ENCODE measurements around the gene TMEM132C. TPM values are rescaled to one million over a fixed set of nuclear protein-coding genes. Genes with fewer than 3 reads are reported as not detected.

Gene TMEM132C
- polyA plus RNA-seq, 1 experiment, result not detected

DNA sequence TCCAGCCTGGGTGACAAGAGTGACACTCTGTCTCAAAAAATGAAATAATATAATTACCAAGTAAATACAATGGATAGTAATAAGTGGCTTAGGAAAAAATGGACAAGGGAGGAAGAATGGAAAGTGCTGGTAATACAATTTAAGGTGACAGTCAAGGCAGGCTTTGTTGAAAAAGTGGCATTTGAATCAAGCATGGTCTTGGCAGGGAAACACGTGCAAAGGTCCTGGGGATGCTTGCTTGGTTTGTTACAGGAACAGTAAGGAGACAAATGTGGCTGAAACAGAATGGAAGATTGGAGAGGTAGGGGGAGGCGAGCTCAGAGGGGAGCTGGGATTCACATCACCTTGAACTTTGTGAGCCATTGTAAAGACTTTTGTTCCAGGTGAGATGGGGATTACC is 153.2 kb downstream of the TMEM132C start:
- no peak for DNase-seq (ENCODE audit: low read depth, low spot score)

DNA sequence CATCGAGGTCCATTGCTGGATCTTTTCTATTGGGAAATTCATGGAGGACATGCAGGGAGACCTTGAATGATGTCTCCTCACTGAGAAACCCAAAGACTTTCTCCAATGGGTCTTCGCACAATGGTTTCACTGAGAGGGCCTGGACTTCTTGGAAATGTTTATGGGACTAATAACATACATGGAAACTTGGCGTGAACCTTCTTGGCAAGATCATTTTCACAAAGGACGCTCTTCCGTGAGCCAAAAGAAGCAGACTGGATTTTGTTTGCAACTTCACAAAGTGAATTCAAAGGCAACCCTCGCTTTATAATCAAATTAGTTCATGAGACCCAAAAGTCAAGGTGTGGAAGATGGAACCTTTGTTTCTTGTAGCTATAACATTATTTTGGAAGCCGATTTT is 154.4 kb downstream of the TMEM132C start:
- TF ChIP-seq, protein P1, sequence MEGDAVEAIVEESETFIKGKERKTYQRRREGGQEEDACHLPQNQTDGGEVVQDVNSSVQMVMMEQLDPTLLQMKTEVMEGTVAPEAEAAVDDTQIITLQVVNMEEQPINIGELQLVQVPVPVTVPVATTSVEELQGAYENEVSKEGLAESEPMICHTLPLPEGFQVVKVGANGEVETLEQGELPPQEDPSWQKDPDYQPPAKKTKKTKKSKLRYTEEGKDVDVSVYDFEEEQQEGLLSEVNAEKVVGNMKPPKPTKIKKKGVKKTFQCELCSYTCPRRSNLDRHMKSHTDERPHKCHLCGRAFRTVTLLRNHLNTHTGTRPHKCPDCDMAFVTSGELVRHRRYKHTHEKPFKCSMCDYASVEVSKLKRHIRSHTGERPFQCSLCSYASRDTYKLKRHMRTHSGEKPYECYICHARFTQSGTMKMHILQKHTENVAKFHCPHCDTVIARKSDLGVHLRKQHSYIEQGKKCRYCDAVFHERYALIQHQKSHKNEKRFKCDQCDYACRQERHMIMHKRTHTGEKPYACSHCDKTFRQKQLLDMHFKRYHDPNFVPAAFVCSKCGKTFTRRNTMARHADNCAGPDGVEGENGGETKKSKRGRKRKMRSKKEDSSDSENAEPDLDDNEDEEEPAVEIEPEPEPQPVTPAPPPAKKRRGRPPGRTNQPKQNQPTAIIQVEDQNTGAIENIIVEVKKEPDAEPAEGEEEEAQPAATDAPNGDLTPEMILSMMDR (IDR thresholded peaks at IDR 0.05; ENCODE audit: low read depth, low read length), result no peak
- POLR2A ChIA-PET, result no interaction called here
- Histone ChIP-seq H3K4me3 (ENCODE audit: low read depth, low read length) (no peak overlapping the region), H3K27ac (ENCODE audit: low read depth, low read length) (no peak overlapping the region), H3K27me3 (ENCODE audit: control insufficient read depth, insufficient read depth, low read length) (no peaks in the 10 kb centered on the region), H3K9me3 (ENCODE audit: control insufficient read depth, insufficient read depth, low read length) (peaks cover 38% of the 10 kb centered on the region)
- CTCF ChIA-PET, result no interaction called here
- DNase-seq (ENCODE audit: low read depth, low spot score), result no peak

More for the DNA sequence above, 153.2 kb downstream of the TMEM132C start:
- Histone ChIP-seq H3K9me3 (ENCODE audit: control insufficient read depth, insufficient read depth, low read length) (peaks cover 35% of the 10 kb centered on the region), H3K27ac (ENCODE audit: low read depth, low read length) (no peak overlapping the region), H3K4me3 (ENCODE audit: low read depth, low read length) (no peak overlapping the region), H3K27me3 (ENCODE audit: control insufficient read depth, insufficient read depth, low read length) (no peaks in the 10 kb centered on the region)
- ChIA-PET CTCF (no interaction called here), POLR2A (no interaction called here)
- TF ChIP-seq, protein P1 (IDR thresholded peaks at IDR 0.05; ENCODE audit: low read depth, low read length), result no peak

DNA sequence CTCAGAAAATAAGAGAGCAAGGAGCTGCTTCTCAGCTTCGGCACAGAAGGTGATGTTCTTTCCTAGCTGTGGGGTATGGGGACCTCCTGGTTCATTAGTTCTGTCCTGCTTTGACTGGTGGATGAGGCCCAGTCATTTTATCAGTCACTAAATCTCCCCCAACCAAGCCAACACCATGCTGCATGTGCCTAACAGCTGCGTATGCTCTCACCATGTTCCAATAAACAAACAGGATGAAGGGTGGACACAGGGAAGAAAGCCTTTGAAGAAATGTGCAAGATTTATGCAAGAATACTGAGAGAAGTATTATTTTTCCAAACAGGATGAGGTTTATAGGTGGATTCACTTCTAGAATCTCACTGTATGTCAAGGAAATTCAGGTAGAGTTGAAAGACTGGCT is 156.2 kb downstream of the TMEM132C start:
- DNase-seq (ENCODE audit: low read depth, low spot score), result no peak
- no peak overlapping the region for H3K27ac ChIP-seq (ENCODE audit: low read depth, low read length)
- TF ChIP-seq, protein P1 (IDR thresholded peaks at IDR 0.05; ENCODE audit: low read depth, low read length), result no peak
- H3K27me3 ChIP-seq (ENCODE audit: control insufficient read depth, insufficient read depth, low read length), result no peaks in the 10 kb centered on the region
- peaks cover 44% of the 10 kb centered on the region for H3K9me3 ChIP-seq (ENCODE audit: control insufficient read depth, insufficient read depth, low read length)
- no peak overlapping the region for H3K4me3 ChIP-seq (ENCODE audit: low read depth, low read length)
- CTCF ChIA-PET, result no interaction called here
- POLR2A ChIA-PET, result no interaction called here

DNA sequence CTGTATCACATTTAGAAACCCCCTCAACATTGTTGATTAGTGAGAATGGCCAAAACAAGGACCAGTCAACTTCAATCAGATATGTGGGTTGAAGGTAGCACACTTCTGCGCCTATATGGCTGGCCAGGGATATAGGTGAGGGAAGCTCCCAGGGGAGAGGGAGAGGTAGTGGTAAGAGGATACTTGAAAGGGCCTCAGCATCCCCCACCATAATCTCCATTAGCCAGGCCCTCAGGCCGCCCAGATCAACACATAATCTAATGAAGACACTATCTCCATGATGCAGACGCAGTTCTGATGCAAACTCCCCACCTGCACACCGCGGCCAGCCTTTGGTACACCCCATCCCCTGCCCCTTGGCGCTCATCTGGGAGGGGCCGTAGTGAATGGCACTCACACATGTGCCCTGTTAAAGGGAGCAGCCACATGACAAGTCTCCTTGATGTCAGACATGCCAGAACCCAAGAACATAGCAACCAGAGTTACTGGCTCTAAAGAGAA is 158.0 kb downstream of the TMEM132C start:
- ChIA-PET CTCF (no interaction called here), POLR2A (no interaction called here)
- H3K4me3 ChIP-seq (ENCODE audit: low read depth, low read length), result no peak overlapping the region
- no peaks in the 10 kb centered on the region for H3K27me3 ChIP-seq (ENCODE audit: control insufficient read depth, insufficient read depth, low read length)
- H3K9me3 ChIP-seq (ENCODE audit: control insufficient read depth, insufficient read depth, low read length), result peaks cover 44% of the 10 kb centered on the region
- TF ChIP-seq, protein P1 (IDR thresholded peaks at IDR 0.05; ENCODE audit: low read depth, low read length), result no peak
- DNase-seq (ENCODE audit: low read depth, low spot score), result no peak
- no peak overlapping the region for H3K27ac ChIP-seq (ENCODE audit: low read depth, low read length)

DNA sequence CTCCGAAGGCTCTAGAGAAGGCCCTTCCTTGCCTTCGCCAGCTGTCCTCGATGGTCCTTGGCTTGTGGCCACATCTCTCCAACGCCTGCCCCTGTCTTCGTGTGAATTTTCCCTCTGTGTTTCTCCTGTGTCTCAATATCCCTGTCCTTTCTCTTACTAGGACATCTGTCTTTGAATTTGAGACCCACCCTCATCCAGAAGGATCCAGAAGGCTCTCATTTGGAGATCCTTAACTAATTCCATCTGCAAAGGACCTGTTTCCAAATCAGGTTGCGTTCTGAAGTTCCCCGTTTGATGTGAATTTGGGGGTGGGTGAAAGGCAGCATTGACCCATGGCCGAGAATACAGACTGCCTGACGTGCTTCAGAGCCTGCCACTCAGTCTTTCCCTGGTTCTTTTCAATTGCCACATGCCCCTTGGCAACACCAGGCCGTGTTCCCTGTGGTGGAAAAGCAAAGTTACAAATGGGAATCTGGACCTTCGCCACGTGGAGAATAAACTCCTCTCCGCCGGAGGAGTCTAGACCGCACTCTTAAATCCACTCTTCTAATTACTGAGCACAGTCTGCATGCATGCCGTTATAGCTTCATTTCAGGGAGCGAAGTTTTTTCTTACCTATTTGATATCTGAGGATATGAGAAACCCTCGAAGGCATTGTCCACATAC is 158.8 kb downstream of the TMEM132C start:
- CTCF ChIA-PET, result no interaction called here

More for the DNA sequence above, 158.8 kb downstream of the TMEM132C start:
- H3K9me3 ChIP-seq (ENCODE audit: control insufficient read depth, insufficient read depth, low read length), result peaks cover 42% of the 10 kb centered on the region
- TF ChIP-seq, protein P1 (IDR thresholded peaks at IDR 0.05; ENCODE audit: low read depth, low read length), result no peak
- no peak for DNase-seq (ENCODE audit: low read depth, low spot score)
- no peak overlapping the region for H3K4me3 ChIP-seq (ENCODE audit: low read depth, low read length)
- no peak overlapping the region for H3K27ac ChIP-seq (ENCODE audit: low read depth, low read length)
- no peaks in the 10 kb centered on the region for H3K27me3 ChIP-seq (ENCODE audit: control insufficient read depth, insufficient read depth, low read length)
- POLR2A ChIA-PET, result no interaction called here

Measured in AG04450 (cell line).